K562 (cell line): ENCODE data around the gene L3MBTL1. TPM values are rescaled to one million over a fixed set of nuclear protein-coding genes. Genes with fewer than 3 reads are reported as not detected.

Experiments
- ATAC-seq: fragments of 200-7000 bp; cut with Tn5 transposase; 3 replicates; pipeline ENCODE4 v1.9.1; 2020; ENCODE audit warnings: moderate library complexity
- BruUV-seq: library from RNA; stranded (reverse); fragments of 400-500 nt; replicated peaks from 2 replicates; lab custom pipeline; 2021; lab: Mats Ljungman, UMichigan
- CTCF ChIA-PET: fragments of 300-600 bp; formaldehyde crosslinking; extraction: SDS; loops from one replicate; lab custom pipeline; 2021; ENCODE audit warnings: low intra/inter-chr PET ratio; lab: Yijun Ruan, JAX
- POLR2A ChIA-PET: fragments of 300-600, 350-650 bp; sonication (Branson Sonifier 250); formaldehyde crosslinking; extraction: SDS; loops from one replicate; lab custom pipeline; 2021; ENCODE audit warnings: antibody characterized with exemption, inconsistent platforms; lab: Yijun Ruan, JAX
- DNase-seq, 4 experiments: peaks; one replicate each; pipeline versions ENCODE4 v3.0.0 to v3.0.0-alpha.2; 2011 to 2018; ENCODE audit warnings: low spot score in 3 of 4, mixed read lengths in 3 of 4; ENCODE audit errors: extremely low read depth in 1 of 4
- FAIRE-seq: peaks from 2 replicates; lab custom pipeline; 2011; peaks lifted over from hg19 to GRCh38; lab: Jason Lieb, UNC
- H2AFZ ChIP-seq: 2 replicates; pipeline ENCODE4 v1.6.0; 2011; ENCODE audit warnings: low read depth, low read length, control low read depth, inconsistent platforms
- H3K27ac ChIP-seq: fragments of 200-600 bp; 3 replicates; pipeline ENCODE4 v1.8.0; 2011; ENCODE audit warnings: low read depth, mild to moderate bottlenecking, control low read depth, inconsistent platforms, low read length, moderate library complexity, mixed read lengths; ENCODE audit errors: extremely low read depth
- H3K27me3 ChIP-seq, 2 experiments: fragments of 300-600 bp in 1 of 2; 2 replicates in 1 of 2; 3 replicates in 1 of 2; pipeline versions ENCODE4 v1.6.0 to v1.8.0; 2011; ENCODE audit warnings: inconsistent platforms in 2 of 2, low read length in 2 of 2, mild to moderate bottlenecking in 1 of 2, mixed read lengths in 1 of 2, moderate library complexity in 1 of 2; ENCODE audit not compliant: control insufficient read depth in 2 of 2, insufficient read depth in 2 of 2
- H3K36me3 ChIP-seq: fragments of 300-600 bp; 3 replicates; pipeline ENCODE4 v1.8.0; 2011; ENCODE audit warnings: mild to moderate bottlenecking, low read length, inconsistent platforms; ENCODE audit not compliant: control insufficient read depth, insufficient read depth
- H3K4me1 ChIP-seq, 2 experiments: fragments of 200-600 bp in 1 of 2; replicated peaks in 1 of 2; 2 replicates in 1 of 2; 3 replicates in 1 of 2; pipeline versions ENCODE4 v1.5.1 to v1.8.0; 2011; ENCODE audit warnings: inconsistent platforms in 2 of 2, low read length in 2 of 2, mild to moderate bottlenecking in 1 of 2, mixed read lengths in 1 of 2, moderate library complexity in 1 of 2; ENCODE audit not compliant: control insufficient read depth in 2 of 2, insufficient read depth in 2 of 2
- H3K4me2 ChIP-seq: 2 replicates; pipeline ENCODE4 v1.6.1; 2011; ENCODE audit warnings: low read length, control low read depth, inconsistent platforms, mixed read lengths; ENCODE audit not compliant: insufficient read depth
- H3K4me3 ChIP-seq: fragments of 200-600 bp; sonication (generic), shearing (Covaris generic); 2 replicates; pipeline ENCODE4 v1.5.1; 2016; ENCODE audit warnings: control low read depth, inconsistent platforms
- H3K79me2 ChIP-seq: fragments of 200-600 bp; 3 replicates; pipeline ENCODE4 v1.8.0; 2011; ENCODE audit warnings: low read length, inconsistent platforms; ENCODE audit not compliant: control insufficient read depth, insufficient read depth
- H3K9ac ChIP-seq, 2 experiments: 2 replicates each; pipeline versions ENCODE4 v1.6.0 to v1.6.1; 2011; ENCODE audit warnings: low read depth in 2 of 2, low read length in 2 of 2, control low read depth in 1 of 2, inconsistent platforms in 1 of 2, mild to moderate bottlenecking in 1 of 2, mixed read lengths in 1 of 2; ENCODE audit not compliant: insufficient read depth in 1 of 2
- H3K9me1 ChIP-seq: one replicate; pipeline ENCODE4 v1.6.0; 2011; ENCODE audit warnings: inconsistent platforms, mild to moderate bottlenecking, low read length, moderate library complexity; ENCODE audit not compliant: control insufficient read depth, insufficient read depth
- H3K9me3 ChIP-seq: replicated peaks from 2 replicates; pipeline ENCODE4 v1.5.1; 2011; ENCODE audit warnings: low read depth, low read length, inconsistent platforms; ENCODE audit not compliant: control insufficient read depth, insufficient read depth
- H4K20me1 ChIP-seq: replicated peaks from 2 replicates; pipeline ENCODE4 v1.6.1; 2011; ENCODE audit warnings: low read length, inconsistent platforms, mixed read lengths; ENCODE audit not compliant: control insufficient read depth, insufficient read depth
- ARID2 ChIP-seq: fragments of 450-650 bp; IDR thresholded peaks from 2 replicates; pipeline ENCODE4 v1.6.1; 2017; ENCODE audit warnings: antibody characterized with exemption, mild to moderate bottlenecking
- ATF1 ChIP-seq, 2 experiments: fragments of 450-650 bp in 1 of 2; IDR thresholded peaks; 2 replicates each; pipeline ENCODE4 v1.6.1; 2016; ENCODE audit warnings: missing compliant biosample characterization in 1 of 2, missing genetic modification characterization in 1 of 2
- BMI1 ChIP-seq: fragments of 150-350 bp; IDR thresholded peaks from 2 replicates; pipeline ENCODE4 v1.6.1; 2014; ENCODE audit warnings: low read length
- CTCF ChIP-seq, 3 experiments: IDR thresholded peaks in 2 of 3; conservative IDR thresholded peaks in 1 of 3; 2 replicates each; pipeline ENCODE4 v1.5.1; 2011 to 2012; ENCODE audit warnings: low read length in 3 of 3, mild to moderate bottlenecking in 3 of 3, control low read depth in 2 of 3, improper control_type of control experiment in 1 of 3, inconsistent platforms in 1 of 3, low read depth in 1 of 3, mixed read lengths in 1 of 3, moderate library complexity in 1 of 3; ENCODE audit not compliant: insufficient read depth in 2 of 3
- RAD21 ChIP-seq, 2 experiments: fragments of 250-450 bp in 1 of 2; fragments of 450-650 bp in 1 of 2; sonication (Bioruptor Pico) in 1 of 2; formaldehyde crosslinking in 1 of 2; IDR thresholded peaks in 1 of 2; conservative IDR thresholded peaks in 1 of 2; 2 replicates each; pipeline versions ENCODE4 v1.4.0 to v1.8.0; 2020 to 2022; ENCODE audit warnings: mild to moderate bottlenecking in 2 of 2, moderate library complexity in 1 of 2
- ZNF79 ChIP-seq: fragments of 250-450 bp; sonication (Bioruptor Pico); IDR thresholded peaks from 2 replicates; pipeline ENCODE4 v1.4.0; 2020; ENCODE audit warnings: low read depth, mild to moderate bottlenecking, moderate library complexity
- WGBS: fragments of 100-300 bp; shearing (Covaris generic); methylation state at CpG from one replicate; pipeline ENCODE4 v1.1.6; 2016; ENCODE audit warnings: low coverage, mixed read lengths; ENCODE audit not compliant: insufficient coverage; ENCODE audit errors: missing lambda C conversion rate; 5-methylcytosine and 5-hydroxymethylcytosine counted together
- in situ Hi-C: fragments of 300-500 bp; cut with MboI; formaldehyde crosslinking; loops from 4 replicates; pipeline ENCODE4 v1.15.0; 2018; ENCODE audit warnings: inconsistent platforms, mixed read lengths
- intact Hi-C: fragments of 100-400 bp; cut with micrococcal nuclease; formaldehyde crosslinking; loops from 2 replicates; pipeline ENCODE4 v1.14.2; 2022
- polyA plus RNA-seq, 8 experiments: library from polyadenylated mRNA; depleted of rRNA in 4 of 8; stranded (reverse) in 5 of 8; unstranded in 3 of 8; fragments of >200 nt; fragmentation: Nextera tagmentation in 2 of 8; fragmentation: Illumina TruSeq in 1 of 8; extraction: Ambion mirVana in 2 of 8; extraction: Trizol in 1 of 8; gene quantifications; 2 replicates each; pipeline versions ENCODE4 v1.2.1 to v1.2.3, GENCODE V29; 2011 to 2014; ENCODE audit warnings: inconsistent platforms in 1 of 8, missing spikeins in 1 of 8
- total RNA-seq, 7 experiments: library from RNA; depleted of rRNA in 6 of 7; stranded (reverse); fragments of >200 nt in 6 of 7; fragmentation: Illumina TruSeq in 2 of 7; extraction: Trizol in 2 of 7; gene quantifications; 2 replicates each; pipeline versions ENCODE4 v1.2.1 to v1.2.3, GENCODE V29; 2011 to 2021; ENCODE audit warnings: low replicate concordance in 1 of 7
- TF ChIP-seq, protein P1 (sequence below), 2 experiments: fragments of 450-650 bp in 1 of 2; sonication (generic) in 1 of 2; formaldehyde crosslinking in 1 of 2; IDR thresholded peaks in 1 of 2; conservative IDR thresholded peaks in 1 of 2; 2 replicates each; pipeline versions ENCODE4 v1.6.1 to v1.8.1; 2016 to 2023; ENCODE audit warnings: mild to moderate bottlenecking in 2 of 2, moderate library complexity in 2 of 2, inconsistent platforms in 1 of 2, missing genetic modification reagents in 1 of 2

L3MBTL1 gene
- total and polyA plus RNA-seq, 9 of the 15 experiments (the other 6 are each of a cell fraction or from before 2014, with no cell fraction given) = 0.77 to 10.0 (median 4.4) TPM

DNA sequence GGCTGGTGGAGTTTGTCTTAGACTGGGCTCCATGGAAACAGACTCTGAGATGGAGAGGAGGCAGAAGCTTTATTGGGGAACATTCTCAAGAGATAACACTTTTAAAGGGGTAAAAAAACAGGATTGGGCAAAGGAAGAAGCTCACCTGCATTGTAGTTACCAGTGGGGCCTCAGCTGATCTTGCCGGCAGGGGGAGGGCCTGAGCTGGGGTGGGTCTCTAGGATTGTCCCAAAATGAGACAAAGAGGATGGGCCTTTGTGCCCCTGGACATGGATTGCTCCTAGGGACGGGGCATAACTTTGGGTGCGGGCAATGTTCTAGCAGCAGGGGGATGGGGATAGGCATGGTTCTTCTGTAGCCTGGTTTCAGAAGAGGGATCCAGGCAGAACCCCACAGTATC lies 63.8 kb downstream of the L3MBTL1 start:
- Histone ChIP-seq H3K4me2 (no peak overlapping the region), H2AFZ (no peak overlapping the region), H3K4me3 (no peak overlapping the region), H4K20me1 (no peaks in the 10 kb centered on the region), H3K9ac (no peak overlapping the region; a peak in 1 of 4 replicates), H3K9me3 (no peaks in the 10 kb centered on the region; the same call in 1 of the 2 replicates), H3K9me1 (no peaks in the 10 kb centered on the region), H3K4me1 (peaks cover 6 to 7% of the 10 kb centered on the region in 2 experiments; a peak in 3 of 5 replicates), H3K79me2 (no peaks in the 10 kb centered on the region), H3K36me3 (no peaks in the 10 kb centered on the region), H3K27me3 (no peaks in the 10 kb centered on the region), H3K27ac (no peak overlapping the region)
- ATAC-seq = peak; percentile 69
- TF ChIP-seq ZNF79 (no peak), ARID2 (no peak), ATF1 (CRISPR knock-in tag; IDR thresholded peaks at IDR 0.05) (no peak), ATF1 (tag; IDR thresholded peaks at IDR 0.05) (no peak), CTCF (IDR thresholded peaks at IDR 0.05 in 2 of 3, conservative IDR thresholded peaks at IDR 0.05 in 1 of 3; ENCODE audit: insufficient read depth in 2 of 3, low read depth in 1 of 3, low read length in 3 of 3) (peak; percentile 39 to 48 (median 44); a peak in 4 of 6 replicates), BMI1 (no peak), RAD21 (CRISPR knock-in tag; conservative IDR thresholded peaks at IDR 0.05 in 1 of 2, IDR thresholded peaks at IDR 0.05 in 1 of 2) (peak; percentile 17 to 51; a peak in 2 of 4 replicates)
- TF ChIP-seq, protein P1, sequence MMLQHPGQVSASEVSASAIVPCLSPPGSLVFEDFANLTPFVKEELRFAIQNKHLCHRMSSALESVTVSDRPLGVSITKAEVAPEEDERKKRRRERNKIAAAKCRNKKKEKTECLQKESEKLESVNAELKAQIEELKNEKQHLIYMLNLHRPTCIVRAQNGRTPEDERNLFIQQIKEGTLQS (IDR thresholded peaks at IDR 0.05) = no peak
- TF ChIP-seq, protein P1 (CRISPR knock-in tag; conservative IDR thresholded peaks at IDR 0.05) = no peak
- POLR2A ChIA-PET = interaction anchor here (1.5 to 4.1 kb wide), 2 partner anchors 12 to 113 kb away, joined by 4 to 24 read pairs; partner anchors contain the start of gene SGK2
- BruUV-seq = no TSS peak
- CTCF ChIA-PET = interaction anchor here (1.7 kb wide), 1 partner anchor 120 kb away, joined by 7 read pairs; no protein-coding TSS in a partner anchor
- intact Hi-C loops = loop anchor here (1.0 kb wide), 1 partner anchor 120 kb away; no protein-coding TSS in a partner anchor
- in situ Hi-C loops = no loop called here
- peak in 3 of 4 experiments; percentile 50 to 60 (median 57) for DNase-seq
- WGBS = 34% methylated on average over 3 of the region's 3 CpGs
- peak; percentile 23 for FAIRE-seq
